ENCODE measurements around the gene CD82.

CD82 gene

GRCh38 chr11:44595006-44595405, 29.5 kb downstream of the CD82 start:
- Histone ChIP-seq H3K36me3 (ENCODE audit: insufficient read depth, low read length) (no peaks in the 10 kb centered on the region), H3K9me3 (ENCODE audit: insufficient read depth, low read depth, low read length) (no peaks in the 10 kb centered on the region), H3K4me3 (ENCODE audit: low read length) (no peak overlapping the region), H3K27ac (ENCODE audit: low read depth, low read length) (no peak overlapping the region), H3K9ac (ENCODE audit: low read depth, low read length) (no peak overlapping the region), H3K4me1 (ENCODE audit: insufficient read depth, low read length) (0 out of 2 replicates have a peak, but pooled peaks cover 4% of the 10 kb centered on the region), H3K27me3 (ENCODE audit: insufficient read depth, low read length) (no peaks in the 10 kb centered on the region)
- 76% methylated on average over 6 of the region's 6 CpGs for WGBS

GRCh38 chr11:44595964-44596381, 30.5 kb downstream of the CD82 start:
- H3K27ac ChIP-seq (ENCODE audit: low read depth, low read length): no peak overlapping the region
- no peaks in the 10 kb centered on the region for H3K36me3 ChIP-seq (ENCODE audit: insufficient read depth, low read length)
- no peak overlapping the region for H3K9ac ChIP-seq (ENCODE audit: low read depth, low read length)
- no peaks in the 10 kb centered on the region for H3K9me3 ChIP-seq (ENCODE audit: insufficient read depth, low read depth, low read length)
- H3K4me3 ChIP-seq (ENCODE audit: low read length): no peak overlapping the region
- 91% methylated on average over 10 of the region's 10 CpGs for WGBS
- H3K27me3 ChIP-seq (ENCODE audit: insufficient read depth, low read length): no peaks in the 10 kb centered on the region
- 0 out of 2 replicates have a peak, but pooled peaks cover 4% of the 10 kb centered on the region for H3K4me1 ChIP-seq (ENCODE audit: insufficient read depth, low read length)

- 85% methylated on average over 13 of the region's 13 CpGs for WGBS
- Histone ChIP-seq H3K27me3 (ENCODE audit: insufficient read depth, low read length) (no peaks in the 10 kb centered on the region), H3K27ac (ENCODE audit: low read depth, low read length) (no peak overlapping the region), H3K4me3 (ENCODE audit: low read length) (no peak overlapping the region), H3K9me3 (ENCODE audit: insufficient read depth, low read depth, low read length) (no peaks in the 10 kb centered on the region), H3K4me1 (ENCODE audit: insufficient read depth, low read length) (0 out of 2 replicates have a peak, but pooled peaks cover 4% of the 10 kb centered on the region), H3K9ac (ENCODE audit: low read depth, low read length) (no peak overlapping the region), H3K36me3 (ENCODE audit: insufficient read depth, low read length) (no peaks in the 10 kb centered on the region)
These were observed 31.2 kb downstream of the CD82 start for GRCh38 chr11:44596525-44597276.

- H3K27ac ChIP-seq (ENCODE audit: low read depth, low read length): no peak overlapping the region
- H3K4me1 ChIP-seq (ENCODE audit: insufficient read depth, low read length): 0 out of 2 replicates have a peak, but pooled peaks cover 4% of the 10 kb centered on the region
- no peak overlapping the region for H3K9ac ChIP-seq (ENCODE audit: low read depth, low read length)
- H3K9me3 ChIP-seq (ENCODE audit: insufficient read depth, low read depth, low read length): no peaks in the 10 kb centered on the region
- WGBS: 98% methylated on average over 5 of the region's 5 CpGs
- no peak overlapping the region for H3K4me3 ChIP-seq (ENCODE audit: low read length)
- no peaks in the 10 kb centered on the region for H3K27me3 ChIP-seq (ENCODE audit: insufficient read depth, low read length)
- H3K36me3 ChIP-seq (ENCODE audit: insufficient read depth, low read length): no peaks in the 10 kb centered on the region
These were observed 32.0 kb downstream of the CD82 start for GRCh38 chr11:44597358-44598012.

GRCh38 chr11:44598831-44599230, 33.4 kb downstream of the CD82 start:
- H3K4me3 ChIP-seq (ENCODE audit: low read length): no peak overlapping the region
- no peak overlapping the region for H3K27ac ChIP-seq (ENCODE audit: low read depth, low read length)
- H3K36me3 ChIP-seq (ENCODE audit: insufficient read depth, low read length): no peaks in the 10 kb centered on the region
- H3K27me3 ChIP-seq (ENCODE audit: insufficient read depth, low read length): no peaks in the 10 kb centered on the region
- no peak overlapping the region for H3K9ac ChIP-seq (ENCODE audit: low read depth, low read length)
- 0 out of 2 replicates have a peak, but pooled peaks cover 5% of the 10 kb centered on the region for H3K4me1 ChIP-seq (ENCODE audit: insufficient read depth, low read length)
- H3K9me3 ChIP-seq (ENCODE audit: insufficient read depth, low read depth, low read length): no peaks in the 10 kb centered on the region
- 75% methylated on average over 1 of the region's 1 CpG for WGBS

- H3K4me1 ChIP-seq (ENCODE audit: insufficient read depth, low read length): 0 out of 2 replicates have a peak, but pooled peaks cover 7% of the 10 kb centered on the region
- H3K9ac ChIP-seq (ENCODE audit: low read depth, low read length): no peak overlapping the region
- no peak overlapping the region for H3K27ac ChIP-seq (ENCODE audit: low read depth, low read length)
- no peaks in the 10 kb centered on the region for H3K27me3 ChIP-seq (ENCODE audit: insufficient read depth, low read length)
- no peak overlapping the region for H3K4me3 ChIP-seq (ENCODE audit: low read length)
- no peaks in the 10 kb centered on the region for H3K9me3 ChIP-seq (ENCODE audit: insufficient read depth, low read depth, low read length)
- 78% methylated on average over 7 of the region's 7 CpGs for WGBS
- H3K36me3 ChIP-seq (ENCODE audit: insufficient read depth, low read length): no peaks in the 10 kb centered on the region
These were observed 34.8 kb downstream of the CD82 start for GRCh38 chr11:44600261-44600660.

- Histone ChIP-seq H3K36me3 (ENCODE audit: insufficient read depth, low read length) (no peaks in the 10 kb centered on the region), H3K27me3 (ENCODE audit: insufficient read depth, low read length) (no peaks in the 10 kb centered on the region), H3K4me1 (ENCODE audit: insufficient read depth, low read length) (0 out of 2 replicates have a peak, but pooled peaks cover 7% of the 10 kb centered on the region), H3K4me3 (ENCODE audit: low read length) (no peak overlapping the region), H3K9me3 (ENCODE audit: insufficient read depth, low read depth, low read length) (no peaks in the 10 kb centered on the region), H3K27ac (ENCODE audit: low read depth, low read length) (no peak overlapping the region), H3K9ac (ENCODE audit: low read depth, low read length) (no peak overlapping the region)
- 49% methylated on average over 9 of the region's 10 CpGs for WGBS
These were observed 35.4 kb downstream of the CD82 start for GRCh38 chr11:44600839-44601383.

GRCh38 chr11:44601471-44602370, 36.3 kb downstream of the CD82 start:
- Histone ChIP-seq H3K9me3 (ENCODE audit: insufficient read depth, low read depth, low read length) (no peaks in the 10 kb centered on the region), H3K36me3 (ENCODE audit: insufficient read depth, low read length) (no peaks in the 10 kb centered on the region), H3K9ac (ENCODE audit: low read depth, low read length) (no peak overlapping the region), H3K4me3 (ENCODE audit: low read length) (no peak overlapping the region), H3K27me3 (ENCODE audit: insufficient read depth, low read length) (no peaks in the 10 kb centered on the region), H3K27ac (ENCODE audit: low read depth, low read length) (no peak overlapping the region), H3K4me1 (ENCODE audit: insufficient read depth, low read length) (0 out of 2 replicates have a peak, but pooled peaks cover 3% of the 10 kb centered on the region)
- WGBS: 82% methylated on average over 14 of the region's 14 CpGs

- 80% methylated on average over 6 of the region's 6 CpGs for WGBS
- no peak overlapping the region for H3K27ac ChIP-seq (ENCODE audit: low read depth, low read length)
- no peak overlapping the region for H3K9ac ChIP-seq (ENCODE audit: low read depth, low read length)
These were observed 37.4 kb downstream of the CD82 start for GRCh38 chr11:44602891-44603310.

GRCh38 chr11:44604171-44604581, 38.7 kb downstream of the CD82 start:
- Histone ChIP-seq H3K36me3 (ENCODE audit: insufficient read depth, low read length) (no peaks in the 10 kb centered on the region), H3K27ac (ENCODE audit: low read depth, low read length) (no peak overlapping the region), H3K4me3 (ENCODE audit: low read length) (no peak overlapping the region), H3K27me3 (ENCODE audit: insufficient read depth, low read length) (no peaks in the 10 kb centered on the region), H3K9ac (ENCODE audit: low read depth, low read length) (no peak overlapping the region), H3K9me3 (ENCODE audit: insufficient read depth, low read depth, low read length) (no peaks in the 10 kb centered on the region), H3K4me1 (ENCODE audit: insufficient read depth, low read length) (0 out of 2 replicates have a peak, but pooled peaks cover 3% of the 10 kb centered on the region)
- 89% methylated on average over 6 of the region's 6 CpGs for WGBS

More at GRCh38 chr11:44602891-44603310, 37.4 kb downstream of the CD82 start:
- Histone ChIP-seq H3K36me3 (ENCODE audit: insufficient read depth, low read length) (no peaks in the 10 kb centered on the region), H3K4me3 (ENCODE audit: low read length) (no peak overlapping the region), H3K4me1 (ENCODE audit: insufficient read depth, low read length) (0 out of 2 replicates have a peak, but pooled peaks cover 3% of the 10 kb centered on the region), H3K27me3 (ENCODE audit: insufficient read depth, low read length) (no peaks in the 10 kb centered on the region), H3K9me3 (ENCODE audit: insufficient read depth, low read depth, low read length) (no peaks in the 10 kb centered on the region)

All from HUES64 (cell line).